Measurements from ENCODE around the gene PI4K2A.

The PI4K2A gene

GRCh38 chr10:97666992-97667391 lies 26.5 kb downstream of the PI4K2A start:
- Histone ChIP-seq H3K4me3 (no peak overlapping the region), H3K27ac (no peak overlapping the region)

DNA sequence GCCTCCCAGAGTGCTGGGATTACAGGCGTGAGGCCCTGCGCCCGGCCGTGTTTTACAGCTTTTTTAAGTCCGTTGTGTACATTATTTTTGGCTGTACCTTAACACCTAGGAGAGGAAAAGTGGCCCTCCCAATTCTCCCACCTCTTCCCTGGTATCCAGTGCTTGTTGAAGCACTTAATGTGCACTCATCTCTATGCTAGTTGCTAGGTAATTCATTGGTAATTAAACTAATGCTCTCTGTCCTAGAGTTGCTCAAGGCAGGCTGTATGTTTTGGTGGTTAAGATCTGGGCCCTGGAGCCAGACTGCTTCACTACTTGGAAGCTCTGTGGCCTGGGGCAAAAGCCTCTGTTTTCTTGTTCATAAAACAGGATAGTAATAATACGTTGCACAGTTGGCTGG lies 27.0 kb downstream of the PI4K2A start:
- Histone ChIP-seq H3K4me3 (no peak overlapping the region), H3K27ac (no peak overlapping the region)

- H3K27ac ChIP-seq = no peak overlapping the region
- no peak overlapping the region for H3K4me3 ChIP-seq
Measured at GRCh38 chr10:97669571-97669970, 29.1 kb downstream of the PI4K2A start.

DNA sequence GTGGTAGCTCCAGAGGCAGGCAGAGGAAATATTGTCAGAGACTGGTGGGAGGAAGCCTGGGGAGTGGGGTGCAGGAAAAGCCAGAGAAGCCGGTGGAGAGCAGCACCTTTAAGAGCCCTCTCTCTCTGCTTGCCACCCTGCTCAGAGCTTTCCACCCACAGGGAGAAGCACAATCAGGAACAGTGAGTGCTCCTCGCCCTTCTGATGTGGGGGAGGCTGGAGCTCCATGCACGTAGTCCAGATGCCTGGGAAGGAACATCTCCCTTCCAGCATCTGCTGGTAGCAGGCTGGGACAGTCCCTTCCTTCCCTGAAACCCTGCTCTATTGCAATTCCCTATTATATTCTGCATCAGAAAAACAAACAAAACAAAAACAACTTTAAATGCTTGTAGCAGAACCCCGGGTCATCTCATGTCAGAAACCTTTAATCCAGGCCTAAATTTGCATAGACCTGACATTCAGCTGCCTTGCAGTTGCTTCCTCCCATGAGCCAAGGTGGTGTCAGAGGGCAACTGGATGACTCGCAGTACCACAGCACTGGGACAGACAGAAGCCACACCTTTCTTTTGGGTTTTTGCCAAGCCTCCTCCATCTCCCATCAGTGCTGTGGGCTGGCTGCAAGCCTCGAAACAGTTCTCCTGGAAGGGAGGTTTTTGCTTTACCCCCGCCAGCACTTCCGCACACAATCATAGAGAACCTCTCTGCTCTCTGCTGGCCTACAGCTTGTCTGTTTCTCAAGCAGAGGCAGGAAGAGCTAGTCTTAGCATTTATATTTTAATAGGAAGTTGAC lies 33.5 kb downstream of the PI4K2A start:
- H3K4me3 ChIP-seq = no peak overlapping the region

DNA sequence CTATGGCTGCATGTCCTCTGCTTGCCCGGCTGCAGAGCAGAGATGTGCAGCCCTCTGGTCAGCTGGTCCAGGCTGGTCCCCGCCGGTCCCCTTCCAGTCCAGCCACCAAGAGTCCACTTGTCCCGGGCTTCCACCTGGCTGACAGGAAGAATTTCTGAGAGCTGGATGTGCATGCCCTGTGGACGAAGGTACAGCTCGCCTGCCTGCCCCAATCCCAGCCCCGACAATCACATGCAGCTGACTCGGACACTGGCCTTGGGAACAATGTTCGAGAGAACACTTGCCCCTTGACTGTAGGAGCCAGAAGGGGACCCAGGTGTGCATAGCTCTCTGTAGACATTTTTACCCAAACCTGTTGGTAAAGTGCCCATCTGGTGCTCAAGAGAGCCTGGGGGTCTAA lies 34.8 kb downstream of the PI4K2A start:
- Histone ChIP-seq H3K4me3 (no peak overlapping the region), H3K27ac (no peak overlapping the region)

More for the DNA sequence above, 33.5 kb downstream of the PI4K2A start:
- no peak overlapping the region for H3K27ac ChIP-seq

GRCh38 chr10:97676770-97677581 lies 36.5 kb downstream of the PI4K2A start:
- H3K27ac ChIP-seq = peak overlapping the region in 4 of 21 experiments; percentile 14 to 28 (median 20)

DNA sequence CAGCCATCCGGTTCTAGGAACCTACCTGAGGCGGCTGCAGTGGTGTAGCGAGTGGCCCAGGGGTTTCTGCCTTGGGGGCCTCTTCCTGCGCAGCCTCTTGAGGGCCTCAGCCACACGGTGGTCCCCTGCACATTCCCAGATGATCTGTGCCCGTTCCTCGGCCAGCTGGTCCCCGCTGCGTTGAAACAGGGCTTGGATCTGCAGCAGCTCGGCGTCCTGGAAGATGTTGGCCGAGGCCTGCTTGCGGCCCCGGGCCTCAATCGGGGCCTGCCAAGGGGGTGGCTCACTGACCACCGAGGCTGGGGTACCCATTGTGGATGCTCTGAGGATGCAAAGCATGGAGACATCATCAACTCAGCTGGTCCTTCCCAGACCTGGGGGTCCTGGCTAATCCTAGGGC lies 39.1 kb downstream of the PI4K2A start:
- H3K4me3 ChIP-seq = no peak overlapping the region
- H3K27ac ChIP-seq = peak overlapping the region in 1 of 21 experiments; percentile 0

More at GRCh38 chr10:97676770-97677581, 36.5 kb downstream of the PI4K2A start:
- H3K4me3 ChIP-seq = no peak overlapping the region

DNA sequence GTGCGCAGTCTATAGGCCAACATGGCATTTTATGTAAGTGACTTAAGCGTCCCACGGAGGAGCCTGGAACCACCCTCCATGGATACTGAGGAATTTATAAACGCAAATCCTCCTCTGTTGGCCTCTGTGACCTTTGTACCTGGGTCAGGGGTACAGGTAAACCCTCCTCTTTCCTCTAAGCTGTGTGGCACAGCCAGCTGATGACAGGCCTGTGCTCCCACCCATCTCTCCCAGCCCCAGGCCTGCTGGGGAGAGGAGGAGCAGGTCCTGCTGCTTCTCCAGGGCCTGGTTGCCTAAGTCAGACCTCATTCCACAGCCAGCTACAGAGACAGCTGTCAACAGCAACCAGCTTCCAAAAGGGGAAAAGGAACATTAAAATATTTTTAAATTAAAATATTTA lies 41.6 kb downstream of the PI4K2A start:
- Histone ChIP-seq H3K27ac (peak overlapping the region in 5 of 21 experiments; percentile 7 to 83 (median 57)), H3K4me3 (no peak overlapping the region)

GRCh38 chr10:97683556-97684367 lies 43.3 kb downstream of the PI4K2A start:
- H3K4me3 ChIP-seq = peak overlapping the region in 5 of 7 experiments; percentile 9 to 82 (median 12)
- peak overlapping the region in 20 of 21 experiments; percentile 40 to 97 (median 68) for H3K27ac ChIP-seq

GRCh38 chr10:97684368-97684713 lies 43.9 kb downstream of the PI4K2A start:
- peak overlapping the region; percentile 11 to 82 (median 59) for H3K4me3 ChIP-seq
- peak overlapping the region in 20 of 21 experiments; percentile 40 to 97 (median 68) for H3K27ac ChIP-seq

GRCh38 chr10:97684866-97685394 lies 44.5 kb downstream of the PI4K2A start:
- Histone ChIP-seq H3K4me3 (peak overlapping the region; percentile 46 to 82 (median 67)), H3K27ac (peak overlapping the region in 16 of 21 experiments; percentile 2 to 97 (median 84))

DNA sequence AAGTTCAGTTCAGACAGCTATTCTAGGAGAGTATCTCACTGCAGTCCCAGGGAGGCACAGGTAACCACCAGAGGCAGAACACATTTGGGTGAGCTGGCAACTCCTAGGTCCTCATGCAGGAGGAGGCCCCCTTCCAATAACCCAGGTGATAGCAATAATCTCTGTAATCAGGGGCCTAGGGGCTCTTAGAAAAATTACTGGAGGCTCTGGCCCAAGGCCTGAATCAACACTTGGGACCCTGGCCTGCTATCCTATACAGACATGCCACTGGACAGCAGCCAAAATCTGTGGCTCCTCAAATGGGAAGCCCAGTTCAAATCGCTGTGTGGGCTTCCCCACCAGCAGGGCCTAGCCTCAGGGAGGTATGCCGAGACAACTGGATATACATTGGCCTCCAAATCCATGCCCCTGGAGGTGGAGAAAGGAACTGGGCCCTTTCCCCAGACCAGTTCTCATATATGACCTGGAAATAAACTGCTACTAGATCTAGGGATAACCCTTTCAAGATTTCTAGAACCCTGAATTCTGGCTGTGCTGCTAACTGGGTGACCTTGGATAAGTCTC lies 45.0 kb downstream of the PI4K2A start:
- Histone ChIP-seq H3K4me3 (peak overlapping the region; percentile 46 to 82 (median 67)), H3K27ac (peak overlapping the region in 17 of 21 experiments; percentile 2 to 97 (median 84))

GRCh38 chr10:97686301-97686961 lies 46.0 kb downstream of the PI4K2A start:
- H3K27ac ChIP-seq = peak overlapping the region in 20 of 21 experiments; percentile 68 to 97 (median 84)
- peak overlapping the region; percentile 46 to 82 (median 67) for H3K4me3 ChIP-seq

- H3K4me3 ChIP-seq = peak within 1 kb of the TSS; percentile 46 to 82 (median 67)
- H3K27ac ChIP-seq = peak within 1 kb of the TSS in 20 of 21 experiments; percentile 70 to 97 (median 84)
Measured at GRCh38 chr10:97686962-97687784, 46.7 kb downstream of the PI4K2A start, which contains the start of gene AVPI1. TSS of gene AVPI1 (minus strand) at chr10:97687241. CDS start at chr10:97679905, 7,336 bp downstream.

- peak overlapping the region; percentile 46 to 82 (median 67) for H3K4me3 ChIP-seq
- peak overlapping the region in 20 of 21 experiments; percentile 61 to 97 (median 83) for H3K27ac ChIP-seq
Measured at GRCh38 chr10:97687785-97688781, 47.6 kb downstream of the PI4K2A start.

DNA sequence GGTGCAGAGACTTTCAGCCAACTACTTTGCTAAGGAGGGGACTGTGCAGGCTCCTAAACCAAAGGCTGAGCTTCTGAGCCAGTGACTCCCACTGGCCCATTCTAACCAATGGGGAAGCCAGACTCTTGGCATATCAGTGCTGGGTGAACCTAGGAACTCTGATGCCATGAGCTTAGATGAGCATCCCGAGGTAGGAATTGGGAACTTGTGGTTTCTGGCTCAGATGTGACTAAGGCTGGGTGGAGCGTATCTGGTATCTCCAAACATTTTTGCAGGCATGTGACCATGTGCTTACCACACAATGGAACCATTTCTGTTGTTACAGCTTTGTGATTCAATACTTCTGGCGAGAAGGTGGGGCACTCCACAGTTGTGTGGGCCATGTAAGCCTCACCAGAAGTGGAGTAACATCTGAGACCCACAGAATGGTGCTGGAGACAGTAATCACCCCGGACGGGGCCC lies 49.1 kb downstream of the PI4K2A start:
- Histone ChIP-seq H3K27ac (peak overlapping the region in 20 of 21 experiments; percentile 8 to 97 (median 83)), H3K4me3 (no peak overlapping the region)

Data from skin epidermis (tissue), 12 donors.